PFSK-1 (cell line): ENCODE measurements around the gene LPCAT1.

Experiments
- FOXP2 ChIP-seq: optimal IDR thresholded peaks from 2 replicates; pipeline ENCODE3; 2011; ENCODE audit warnings: borderline replicate concordance, control low read depth, inconsistent platforms; ENCODE audit not compliant: insufficient read depth; ENCODE audit errors: extremely low read length, extremely low read depth
- POLR2AphosphoS5 ChIP-seq: IDR thresholded peaks from 2 replicates; pipeline ENCODE4 v1.6.1; 2012; ENCODE audit warnings: low read depth, mild to moderate bottlenecking, control low read depth, low read length, moderate library complexity
- REST ChIP-seq, 2 experiments: IDR thresholded peaks; 2 replicates each; pipeline versions ENCODE4 v1.6.1 to v1.8.0; 2011 to 2012; ENCODE audit warnings: low read depth in 2 of 2, low read length in 2 of 2, control low read depth in 1 of 2, inconsistent platforms in 1 of 2, mild to moderate bottlenecking in 1 of 2, moderate library complexity in 1 of 2; ENCODE audit not compliant: insufficient read depth in 1 of 2
- SIN3A ChIP-seq: IDR thresholded peaks from 2 replicates; pipeline ENCODE4 v1.6.1; 2012; ENCODE audit warnings: mild to moderate bottlenecking, low read length, moderate library complexity, borderline replicate concordance; ENCODE audit not compliant: insufficient read depth
- TAF1 ChIP-seq: IDR thresholded peaks from 2 replicates; pipeline ENCODE4 v1.6.1; 2012; ENCODE audit warnings: low read length, control low read depth, borderline replicate concordance; ENCODE audit not compliant: insufficient read depth

The LPCAT1 gene

GRCh38 chr5:1423901-1424603 is 99.7 kb downstream of the LPCAT1 start:
- no peak for TF ChIP-seq TAF1

GRCh38 chr5:1421521-1422341 is 102.0 kb downstream of the LPCAT1 start:
- no peak for TF ChIP-seq POLR2AphosphoS5

- TF ChIP-seq FOXP2: no peak
- no peak for TF ChIP-seq REST (IDR thresholded peaks at IDR 0.05; ENCODE audit: insufficient read depth in 1 of 2, low read depth in 2 of 2, low read length in 2 of 2)
- TF ChIP-seq TAF1: no peak
These were observed 103.3 kb downstream of the LPCAT1 start for GRCh38 chr5:1420211-1421195.

DNA sequence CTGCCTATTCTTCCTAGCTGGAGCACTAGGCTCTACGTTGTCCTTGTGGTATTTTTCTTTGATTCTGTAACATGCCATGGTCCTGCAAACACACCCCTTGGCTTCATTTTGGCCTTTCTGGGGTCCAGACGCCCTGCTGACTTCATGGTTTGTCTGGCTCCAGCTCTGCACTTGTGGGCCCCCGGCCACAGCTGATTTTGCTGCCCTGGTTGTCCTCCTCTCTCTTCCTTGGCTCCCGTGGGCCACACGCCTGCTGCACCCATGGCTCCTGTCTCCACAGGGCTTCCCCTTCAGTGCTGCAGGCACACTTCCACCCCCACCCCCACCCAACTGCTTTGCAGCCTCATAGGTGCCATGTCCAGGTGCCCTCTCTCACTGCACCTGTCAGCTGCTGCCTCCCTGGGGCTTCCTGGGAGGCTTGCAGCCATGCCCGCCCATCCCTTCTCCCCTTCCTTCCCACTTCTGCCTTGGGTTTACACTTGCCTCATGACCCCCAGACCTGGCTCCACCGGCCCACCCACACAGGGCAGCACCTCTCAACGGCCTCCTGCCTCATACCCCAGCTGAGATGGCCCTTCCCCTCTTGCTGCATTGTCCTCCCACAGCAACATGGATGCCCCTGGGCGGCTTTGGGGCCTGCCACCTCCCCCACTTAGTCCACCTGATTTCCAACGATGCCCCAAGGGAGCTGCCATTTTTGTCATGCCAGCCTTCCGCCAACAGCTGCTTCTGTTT is 104.1 kb downstream of the LPCAT1 start:
- no peak for TF ChIP-seq SIN3A
- no peak for TF ChIP-seq FOXP2
- no peak for TF ChIP-seq REST (IDR thresholded peaks at IDR 0.05; ENCODE audit: insufficient read depth in 1 of 2, low read depth in 2 of 2, low read length in 2 of 2)
- TF ChIP-seq POLR2AphosphoS5: no peak
- no peak for TF ChIP-seq TAF1

DNA sequence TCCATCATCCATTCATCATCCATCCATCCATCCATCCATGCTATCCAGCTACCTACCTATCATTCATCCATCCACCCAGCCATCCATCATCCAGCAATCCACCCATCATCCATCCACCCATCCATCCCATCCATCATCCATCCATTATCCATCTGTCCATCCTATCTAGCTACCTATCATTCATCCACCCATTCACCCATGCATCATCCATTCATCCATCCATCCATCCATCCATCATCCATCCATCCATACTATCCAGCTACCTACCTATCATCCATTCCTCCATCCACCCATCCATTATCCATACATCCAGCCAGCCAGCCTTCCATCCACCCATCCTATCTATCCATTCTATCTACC is 104.9 kb downstream of the LPCAT1 start:
- TF ChIP-seq TAF1 (no peak), SIN3A (no peak)

DNA sequence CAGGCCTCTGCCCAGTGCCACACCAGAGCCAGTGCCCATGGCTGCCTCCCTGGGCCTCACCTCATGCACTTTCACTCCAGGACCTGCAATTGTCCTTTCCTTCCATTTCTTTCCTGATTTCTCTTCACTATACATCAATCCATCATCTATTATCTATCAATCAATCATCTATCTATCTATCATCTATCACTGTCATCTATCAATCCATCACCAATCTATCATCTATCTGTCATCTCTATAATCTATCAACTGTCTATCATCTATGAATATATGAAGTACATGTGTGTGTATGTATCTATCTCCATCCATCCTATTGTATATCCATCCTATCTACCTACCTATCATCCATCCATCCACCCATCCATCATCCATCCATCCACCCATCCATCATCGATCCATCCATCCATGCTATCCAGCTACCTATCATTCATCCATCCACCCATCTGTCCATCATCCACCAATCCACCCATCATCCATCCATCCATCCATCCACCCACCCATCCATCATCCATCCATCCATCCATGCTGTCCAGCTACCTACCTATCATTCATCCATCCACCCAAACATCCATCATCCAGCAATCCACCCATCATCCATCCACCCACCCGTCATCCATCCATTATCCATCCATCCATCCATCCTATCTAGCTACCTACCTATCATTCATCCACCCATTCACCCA is 105.4 kb downstream of the LPCAT1 start:
- TF ChIP-seq SIN3A (no peak), TAF1 (no peak), POLR2AphosphoS5 (no peak), REST (IDR thresholded peaks at IDR 0.05; ENCODE audit: insufficient read depth in 1 of 2, low read depth in 2 of 2, low read length in 2 of 2) (no peak), FOXP2 (no peak)
